Brain pericyte (primary cell): ENCODE measurements around the gene SERPINA1.

ENCODE experiments used
- DNase-seq: peaks from one replicate; pipeline ENCODE4 v3.0.0-alpha.2; 2012; ENCODE audit warnings: low read depth, low spot score

SERPINA1 gene

DNA sequence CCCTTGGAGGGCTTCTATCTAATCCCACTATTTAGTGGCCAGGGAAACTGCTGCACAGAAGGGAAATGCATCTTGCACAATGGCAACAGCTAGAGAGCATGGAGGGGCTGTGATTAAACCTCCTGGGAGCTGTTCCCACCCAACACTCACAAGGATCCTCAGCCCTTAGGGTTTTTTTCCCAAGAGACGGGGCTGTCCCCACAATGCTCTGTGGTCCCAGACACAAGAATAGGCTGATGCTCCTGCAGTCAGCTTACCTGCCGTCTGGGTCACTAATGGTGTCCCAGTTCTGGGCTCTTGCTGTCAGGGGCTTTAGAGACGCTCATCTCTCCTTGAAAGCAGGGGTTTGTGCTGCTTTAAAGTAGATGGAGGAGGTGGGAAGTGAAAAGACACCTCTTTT, 4.6 kb downstream of the SERPINA1 start:
- no peak for DNase-seq

DNA sequence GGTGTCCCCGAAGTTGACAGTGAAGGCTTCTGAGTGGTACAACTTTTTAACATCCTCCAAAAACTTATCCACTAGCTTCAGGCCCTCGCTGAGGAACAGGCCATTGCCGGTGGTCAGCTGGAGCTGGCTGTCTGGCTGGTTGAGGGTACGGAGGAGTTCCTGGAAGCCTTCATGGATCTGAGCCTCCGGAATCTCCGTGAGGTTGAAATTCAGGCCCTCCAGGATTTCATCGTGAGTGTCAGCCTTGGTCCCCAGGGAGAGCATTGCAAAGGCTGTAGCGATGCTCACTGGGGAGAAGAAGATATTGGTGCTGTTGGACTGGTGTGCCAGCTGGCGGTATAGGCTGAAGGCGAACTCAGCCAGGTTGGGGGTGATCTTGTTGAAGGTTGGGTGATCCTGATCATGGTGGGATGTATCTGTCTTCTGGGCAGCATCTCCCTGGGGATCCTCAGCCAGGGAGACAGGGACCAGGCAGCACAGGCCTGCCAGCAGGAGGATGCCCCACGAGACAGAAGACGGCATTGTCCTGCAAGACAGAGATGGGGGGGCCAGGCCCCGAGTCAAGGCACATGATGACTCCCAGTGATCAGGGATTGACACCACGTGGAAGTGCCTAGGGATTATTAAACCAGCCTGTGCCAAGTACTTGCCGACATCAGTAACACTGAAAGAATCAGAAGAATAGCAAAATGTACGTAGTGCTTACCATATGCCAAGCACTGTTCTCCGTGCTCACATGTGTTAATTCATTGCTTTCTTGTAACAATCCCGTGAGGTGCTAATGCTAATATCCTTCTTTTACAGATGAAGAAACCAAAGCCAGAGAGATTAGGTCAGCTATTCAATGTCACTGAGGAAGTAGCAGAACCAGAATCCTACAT, 5.4 kb downstream of the SERPINA1 start:
- DNase-seq, result no peak

DNA sequence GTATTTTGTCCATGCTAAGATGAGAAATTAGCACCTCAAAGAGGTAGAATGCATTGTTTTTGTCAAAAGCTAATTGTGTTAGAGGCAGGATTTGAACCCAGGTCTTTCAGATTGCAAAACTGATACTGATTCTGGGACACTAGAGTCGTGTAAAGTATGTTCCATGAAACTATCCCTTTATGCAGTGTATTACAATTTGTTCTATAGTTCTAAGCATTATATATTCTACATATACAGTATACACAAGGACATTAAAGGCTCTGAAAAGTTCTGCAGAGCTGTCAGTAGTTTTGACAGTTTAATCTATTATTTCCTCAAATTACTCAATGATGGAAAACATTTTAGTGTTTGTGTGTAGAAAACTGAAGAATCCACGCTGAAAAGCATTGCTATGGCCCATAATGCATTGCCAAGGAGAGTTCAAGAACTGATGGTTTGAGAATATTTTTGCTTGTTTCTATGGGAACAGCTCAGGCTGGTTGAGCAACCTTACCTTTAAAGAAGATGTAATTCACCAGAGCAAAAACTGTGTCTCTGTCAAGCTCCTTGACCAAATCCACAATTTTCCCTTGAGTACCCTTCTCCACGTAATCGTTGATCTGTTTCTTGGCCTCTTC, 6.2 kb downstream of the SERPINA1 start:
- DNase-seq, result no peak

DNA sequence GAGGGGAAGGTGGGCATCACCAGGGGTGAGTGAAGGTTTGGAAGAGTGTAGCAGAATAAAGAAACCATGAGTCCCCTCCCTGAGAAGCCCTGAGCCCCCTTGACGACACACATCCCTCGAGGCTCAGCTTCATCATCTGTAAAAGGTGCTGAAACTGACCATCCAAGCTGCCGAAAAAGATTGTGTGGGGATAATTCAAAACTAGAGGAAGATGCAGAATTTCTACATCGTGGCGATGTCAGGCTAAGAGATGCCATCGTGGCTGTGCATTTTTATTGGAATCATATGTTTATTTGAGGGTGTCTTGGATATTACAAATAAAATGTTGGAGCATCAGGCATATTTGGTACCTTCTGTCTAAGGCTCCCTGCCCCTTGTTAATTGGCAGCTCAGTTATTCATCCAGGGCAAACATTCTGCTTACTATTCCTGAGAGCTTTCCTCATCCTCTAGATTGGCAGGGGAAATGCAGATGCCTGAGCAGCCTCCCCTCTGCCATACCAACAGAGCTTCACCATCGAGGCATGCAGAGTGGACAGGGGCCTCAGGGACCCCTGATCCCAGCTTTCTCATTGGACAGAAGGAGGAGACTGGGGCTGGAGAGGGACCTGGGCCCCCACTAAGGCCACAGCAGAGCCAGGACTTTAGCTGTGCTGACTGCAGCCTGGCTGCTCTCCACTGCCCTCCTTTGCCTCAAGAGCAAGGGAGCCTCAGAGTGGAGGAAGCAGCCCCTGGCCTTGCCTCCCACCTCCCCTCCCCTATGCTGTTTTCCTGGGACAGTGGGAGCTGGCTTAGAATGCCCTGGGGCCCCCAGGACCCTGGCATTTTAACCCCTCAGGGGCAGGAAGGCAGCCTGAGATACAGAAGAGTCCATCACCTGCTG, 7.0 kb downstream of the SERPINA1 start:
- no peak for DNase-seq

DNA sequence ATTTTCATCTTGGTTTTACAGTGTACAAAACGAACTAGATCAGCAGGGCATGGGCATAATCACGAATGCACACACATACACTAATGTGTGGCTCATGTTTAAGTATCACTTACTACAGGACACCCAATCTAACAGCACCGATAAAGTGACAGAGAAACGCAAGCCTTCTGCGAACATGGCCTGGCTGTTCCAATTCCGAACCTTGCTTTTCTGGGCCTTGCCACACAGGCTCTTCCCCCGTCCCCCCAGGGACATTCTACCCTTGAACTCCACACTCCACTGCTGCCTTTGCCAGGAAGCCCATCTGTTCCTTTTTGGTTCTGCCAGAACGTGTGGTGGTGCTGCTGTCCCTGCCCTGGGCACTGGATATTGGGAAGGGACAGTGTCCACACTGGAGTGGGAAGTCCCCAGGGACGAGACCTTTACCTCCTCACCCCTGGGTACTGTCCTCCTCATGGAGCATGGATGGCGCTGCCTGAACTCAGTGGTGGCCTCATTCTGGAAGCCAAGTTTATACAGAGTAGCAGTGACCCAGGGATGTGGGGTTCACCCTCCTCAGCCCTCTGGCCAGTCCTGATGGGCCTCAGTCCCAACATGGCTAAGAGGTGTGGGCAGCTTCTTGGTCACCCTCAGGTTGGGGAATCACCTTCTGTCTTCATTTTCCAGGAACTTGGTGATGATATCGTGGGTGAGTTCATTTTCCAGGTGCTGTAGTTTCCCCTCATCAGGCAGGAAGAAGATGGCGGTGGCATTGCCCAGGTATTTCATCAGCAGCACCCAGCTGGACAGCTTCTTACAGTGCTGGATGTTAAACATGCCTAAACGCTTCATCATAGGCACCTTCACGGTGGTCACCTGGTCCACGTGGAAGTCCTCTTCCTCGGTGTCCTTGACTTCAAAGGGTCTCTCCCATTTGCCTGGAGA, 7.9 kb downstream of the SERPINA1 start:
- DNase-seq, result no peak

DNA sequence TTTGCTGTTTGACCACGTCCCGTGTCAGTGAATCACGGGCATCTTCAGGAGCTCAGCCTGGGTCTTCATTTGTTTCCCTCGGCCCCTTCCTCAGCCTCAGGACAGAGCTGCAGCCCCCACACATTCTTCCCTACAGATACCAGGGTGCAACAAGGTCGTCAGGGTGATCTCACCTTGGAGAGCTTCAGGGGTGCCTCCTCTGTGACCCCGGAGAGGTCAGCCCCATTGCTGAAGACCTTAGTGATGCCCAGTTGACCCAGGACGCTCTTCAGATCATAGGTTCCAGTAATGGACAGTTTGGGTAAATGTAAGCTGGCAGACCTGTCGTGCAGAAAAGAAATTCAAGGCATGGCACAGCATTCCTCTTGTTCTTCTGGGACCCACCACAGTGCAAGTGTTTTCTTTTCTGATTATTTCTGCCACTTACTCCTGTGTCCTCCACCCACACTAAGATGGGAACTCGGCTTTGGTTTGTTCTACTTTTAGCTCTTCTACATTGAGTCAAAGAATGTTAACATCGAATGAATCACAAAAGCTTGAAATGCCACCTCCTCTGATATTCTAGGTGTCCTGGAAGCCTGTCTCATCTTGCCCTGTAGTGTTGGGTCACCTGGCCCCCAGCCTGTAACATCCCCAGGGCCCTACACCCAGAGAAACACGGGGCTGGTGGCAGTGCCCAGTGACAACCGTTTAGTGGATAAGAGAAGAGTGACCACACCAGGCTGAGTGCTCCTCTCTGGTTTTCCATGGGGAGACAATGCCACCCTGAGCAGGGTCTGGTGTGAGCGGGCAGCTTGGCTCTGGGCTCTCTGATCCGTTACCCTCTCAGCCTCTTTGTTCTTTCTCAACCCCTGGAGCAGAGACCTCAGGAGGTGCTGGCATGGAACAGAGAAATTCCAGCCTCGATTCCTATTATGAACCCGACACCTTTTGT, 8.8 kb downstream of the SERPINA1 start:
- DNase-seq, result no peak

DNA sequence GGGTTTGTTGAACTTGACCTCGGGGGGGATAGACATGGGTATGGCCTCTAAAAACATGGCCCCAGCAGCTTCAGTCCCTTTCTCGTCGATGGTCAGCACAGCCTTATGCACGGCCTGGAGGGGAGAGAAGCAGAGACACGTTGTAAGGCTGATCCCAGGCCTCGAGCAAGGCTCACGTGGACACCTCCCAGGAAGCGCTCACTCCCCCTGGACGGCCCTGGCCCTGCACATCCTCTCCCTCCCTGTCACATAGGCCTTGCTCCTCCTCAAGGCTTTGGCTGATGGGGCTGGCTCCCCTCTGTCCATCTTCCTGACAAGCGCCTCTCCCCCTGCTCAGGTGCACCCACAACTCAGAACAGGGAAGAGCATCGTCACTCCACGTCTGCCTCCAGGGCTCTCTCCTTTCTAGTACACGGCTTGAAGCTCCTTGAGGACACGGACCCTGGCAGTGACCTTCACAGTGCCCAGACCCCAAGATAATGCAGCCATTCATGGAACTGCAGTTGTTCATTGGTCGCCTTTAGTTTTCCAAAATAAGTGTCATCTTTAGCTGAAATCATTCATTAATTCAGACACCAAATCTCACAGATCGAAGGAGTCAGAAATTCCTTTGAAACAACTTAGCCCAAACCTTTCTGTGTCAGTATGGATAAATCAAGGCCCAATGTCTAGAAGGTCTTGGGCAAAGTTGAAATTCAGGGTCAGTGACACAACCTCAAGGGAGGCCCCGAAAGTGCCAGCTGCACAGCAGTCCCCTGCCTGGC, 9.7 kb downstream of the SERPINA1 start:
- DNase-seq, result no peak

DNA sequence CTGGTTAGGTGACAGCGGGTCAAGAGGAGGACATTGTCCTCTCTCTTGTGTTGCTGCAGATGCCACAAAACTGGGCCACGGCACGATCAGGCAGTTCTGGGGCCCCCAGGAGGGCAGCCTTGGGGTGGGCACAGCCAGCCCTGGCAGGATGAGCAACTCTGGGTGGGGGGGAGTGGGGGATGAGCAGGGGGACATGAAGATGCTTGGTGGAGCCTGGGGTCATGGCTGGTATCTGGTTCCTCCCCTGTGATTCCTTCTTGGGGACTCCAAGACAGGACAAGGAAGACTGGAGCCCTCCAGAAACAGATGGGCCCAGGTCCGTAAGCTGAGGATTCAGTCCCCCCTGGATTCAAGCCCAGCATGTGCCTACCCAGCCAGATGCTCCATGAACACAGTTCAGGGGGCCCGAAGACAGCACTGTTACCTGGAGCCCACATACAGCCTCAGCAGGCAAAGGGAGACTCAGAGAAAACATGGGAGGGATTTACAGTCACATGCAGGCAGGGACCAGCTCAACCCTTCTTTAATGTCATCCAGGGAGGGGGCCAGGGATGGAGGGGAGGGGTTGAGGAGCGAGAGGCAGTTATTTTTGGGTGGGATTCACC, 10.4 kb downstream of the SERPINA1 start:
- DNase-seq, result no peak

DNA sequence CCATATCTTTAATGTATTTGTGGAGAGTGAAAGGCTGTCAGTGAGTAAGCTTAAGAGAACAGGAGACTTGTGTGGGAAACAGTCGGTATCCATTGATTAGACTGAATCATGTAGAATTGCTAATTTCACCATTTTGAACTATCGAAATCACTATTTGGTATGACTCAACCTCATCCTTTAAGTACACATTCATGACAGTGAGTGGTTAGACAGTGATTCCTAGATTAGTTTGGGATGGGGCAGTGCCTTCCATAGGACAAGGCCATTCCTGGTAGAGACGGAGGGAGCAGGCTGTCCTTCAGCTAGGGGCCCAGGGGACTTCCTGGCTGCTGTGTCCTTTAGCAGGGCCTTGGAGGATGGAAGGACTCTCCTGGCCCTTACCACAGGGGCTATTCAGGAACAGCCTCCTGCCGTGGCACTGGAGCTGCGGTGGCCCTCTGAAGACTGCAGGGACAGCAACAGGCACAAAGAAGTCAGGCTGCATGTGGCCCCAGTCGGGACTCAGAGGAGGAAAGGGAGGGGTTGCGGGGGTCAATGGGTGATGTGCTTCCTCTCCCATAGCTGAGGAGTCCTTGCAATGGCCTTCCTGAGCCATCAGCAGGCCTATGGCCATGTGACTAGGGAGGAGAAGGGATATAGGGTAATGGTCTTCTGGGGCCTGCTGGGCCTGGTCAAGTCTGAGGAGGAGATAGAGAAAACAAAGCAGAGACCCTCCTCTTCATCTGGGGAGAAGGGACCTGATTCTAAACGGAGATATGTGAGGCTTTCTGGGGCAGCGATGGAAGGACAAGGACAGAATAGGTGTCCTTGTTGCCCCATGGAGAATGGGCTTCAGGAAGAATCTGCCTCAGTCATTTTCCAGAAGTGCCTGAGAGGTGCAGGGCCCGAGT, 11.2 kb downstream of the SERPINA1 start:
- DNase-seq, result no peak

DNA sequence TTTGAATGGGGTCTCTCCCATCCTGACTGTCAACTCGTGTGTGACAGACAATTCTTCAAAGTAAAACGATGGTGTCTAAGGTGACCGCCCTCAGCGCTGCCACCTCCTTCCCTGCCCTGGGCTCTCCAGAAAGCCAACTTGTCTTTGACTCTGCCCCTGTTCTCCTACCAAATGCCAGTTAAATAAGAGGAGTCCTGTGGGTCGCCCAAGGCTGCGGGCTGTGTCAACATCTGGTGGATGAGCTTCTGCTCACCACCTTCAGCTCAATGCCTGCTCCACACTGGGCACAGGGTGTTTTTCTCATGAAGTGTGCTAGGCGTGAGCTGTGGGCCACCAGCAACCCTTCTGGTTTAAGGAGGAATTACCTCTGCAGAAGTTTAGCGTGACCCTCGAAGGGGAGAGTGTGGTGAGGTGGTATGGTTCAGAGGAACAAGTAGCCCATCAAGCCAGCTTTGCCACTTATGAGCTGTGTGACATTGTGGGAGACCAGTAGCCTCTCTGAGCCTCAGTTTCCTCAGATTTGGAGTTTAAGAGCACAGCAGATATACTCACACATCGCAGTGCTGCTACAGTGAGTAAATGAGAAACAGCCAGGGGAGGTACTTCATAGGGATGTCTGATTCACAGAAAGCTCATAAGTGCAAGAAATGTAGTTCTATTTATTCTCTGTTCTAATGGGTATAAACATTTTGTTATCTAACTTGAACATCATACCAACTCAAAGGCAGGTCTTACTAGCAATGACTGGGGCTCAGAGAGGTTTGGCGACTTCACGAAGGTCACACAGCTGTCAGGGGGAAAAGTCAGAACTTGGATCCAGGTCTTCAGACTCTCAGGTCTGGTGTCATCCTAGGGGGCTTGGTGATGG, 12.1 kb downstream of the SERPINA1 start:
- no peak for DNase-seq

DNA sequence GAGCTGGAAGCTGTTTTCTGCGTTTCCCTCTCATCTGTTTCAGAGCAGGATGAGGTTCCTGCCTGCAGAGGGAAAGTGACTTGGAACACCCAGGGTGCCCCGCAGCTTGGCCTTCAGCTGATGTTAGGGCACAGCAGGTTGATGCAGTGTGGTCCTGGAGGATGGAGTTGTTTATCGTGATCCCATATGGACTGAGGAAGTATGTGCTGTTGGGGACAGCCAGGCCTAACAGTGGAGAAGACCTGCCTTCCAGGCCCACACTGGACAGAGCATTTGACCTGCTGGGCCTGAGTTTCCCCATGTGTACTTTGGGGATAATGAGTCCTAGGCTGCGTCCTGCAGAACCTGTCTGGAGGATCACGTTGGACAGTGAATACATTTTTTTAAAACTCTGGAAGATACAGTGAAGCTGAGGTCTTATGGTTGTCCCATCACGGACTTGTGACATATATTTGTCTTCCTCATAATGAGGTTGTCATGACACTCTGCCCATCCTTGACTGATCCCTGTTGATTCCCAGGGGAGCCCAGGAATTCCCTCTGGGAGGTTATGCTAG, 12.8 kb downstream of the SERPINA1 start:
- no peak for DNase-seq

DNA sequence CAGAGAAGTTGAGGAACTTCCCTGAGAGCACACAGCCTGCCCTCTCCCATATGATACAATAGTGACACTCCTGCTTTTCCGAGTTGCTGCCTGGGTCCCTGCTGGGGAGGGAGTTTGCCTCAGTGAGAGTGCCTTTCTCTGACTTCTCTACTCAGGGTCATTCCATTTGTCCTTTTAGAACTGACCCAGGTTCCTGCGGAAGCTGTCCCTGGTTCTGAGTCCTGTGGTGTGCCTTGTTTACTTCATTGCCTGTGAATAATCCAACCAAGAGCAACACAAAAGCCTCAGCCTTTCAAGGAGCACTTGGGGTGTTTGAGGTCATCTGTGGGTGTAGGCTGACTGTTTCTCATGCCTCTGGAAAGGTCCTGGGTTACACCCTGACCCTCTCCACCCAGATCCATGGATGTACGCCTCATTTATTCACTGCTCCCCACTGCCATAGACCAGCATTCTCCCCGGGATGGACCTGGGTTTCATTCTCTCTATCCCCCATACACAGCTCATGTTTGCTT, 13.6 kb downstream of the SERPINA1 start:
- no peak for DNase-seq

DNA sequence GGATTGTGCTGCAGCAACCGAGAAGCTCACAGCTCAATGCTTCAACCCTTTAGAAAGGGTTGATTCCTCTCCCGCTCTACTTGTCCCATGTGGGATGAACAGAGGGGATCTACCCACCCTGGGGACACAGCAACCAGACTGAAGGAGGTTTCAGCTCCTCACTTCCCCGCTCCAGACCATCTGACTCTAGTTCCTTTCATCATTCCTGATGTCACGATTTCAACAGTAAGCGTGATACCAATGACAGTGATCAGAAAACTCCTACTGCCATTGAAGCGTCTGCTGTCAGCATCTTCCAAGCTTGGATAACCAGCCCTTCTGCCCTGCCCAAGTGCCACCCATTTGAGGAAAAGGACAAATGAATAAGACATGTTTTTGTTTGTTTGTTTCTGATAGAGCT, 14.3 kb downstream of the SERPINA1 start:
- no peak for DNase-seq

DNA sequence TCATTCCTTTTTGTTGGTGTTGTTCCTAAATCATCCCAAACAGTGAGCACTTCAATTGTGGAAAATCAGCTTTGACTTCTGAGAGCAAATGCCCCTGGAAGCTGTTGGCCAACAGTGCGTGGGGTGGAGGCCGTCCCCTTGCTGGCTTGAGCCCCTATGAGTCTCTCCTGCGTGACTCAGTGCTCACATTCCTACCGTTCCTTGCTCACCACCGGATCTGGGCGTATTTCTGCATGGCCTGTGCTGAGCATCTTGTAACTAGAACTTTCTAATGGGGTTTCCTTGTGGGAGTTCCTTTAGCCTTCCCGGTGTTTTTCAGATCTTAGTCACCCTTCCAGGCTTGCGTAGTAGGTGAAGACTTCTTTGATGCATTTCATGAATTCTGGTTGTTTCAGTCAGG, 14.7 kb downstream of the SERPINA1 start:
- DNase-seq, result no peak

DNA sequence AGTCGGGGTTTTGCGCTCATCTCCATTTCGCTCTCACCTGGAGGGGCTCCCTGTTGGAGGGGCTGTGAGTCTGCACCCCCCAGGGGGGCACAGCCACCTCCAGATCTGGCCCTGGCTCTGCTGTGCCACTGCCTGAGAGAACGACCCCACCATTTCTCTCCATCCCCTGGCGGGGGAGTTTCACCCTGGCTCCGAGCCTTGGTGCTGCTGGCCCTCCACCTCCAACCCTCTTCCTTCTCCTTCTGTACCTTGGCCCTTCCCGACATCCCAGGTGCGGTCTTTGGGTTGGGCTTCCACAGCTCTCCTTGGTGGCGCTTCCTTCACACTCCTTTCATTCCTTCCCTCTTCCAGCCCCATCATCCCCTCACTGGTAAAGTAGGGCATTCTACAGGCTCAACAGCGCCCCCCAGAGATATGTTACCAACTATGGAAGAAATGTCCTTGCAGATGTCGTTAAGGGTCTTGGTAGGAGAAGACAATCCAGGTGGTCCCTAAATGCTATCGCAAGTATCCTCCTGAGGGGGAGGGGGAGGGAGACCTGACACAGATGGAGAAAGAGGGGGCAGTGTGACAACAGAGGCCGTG, 16.3 kb downstream of the SERPINA1 start:
- no peak for DNase-seq

DNA sequence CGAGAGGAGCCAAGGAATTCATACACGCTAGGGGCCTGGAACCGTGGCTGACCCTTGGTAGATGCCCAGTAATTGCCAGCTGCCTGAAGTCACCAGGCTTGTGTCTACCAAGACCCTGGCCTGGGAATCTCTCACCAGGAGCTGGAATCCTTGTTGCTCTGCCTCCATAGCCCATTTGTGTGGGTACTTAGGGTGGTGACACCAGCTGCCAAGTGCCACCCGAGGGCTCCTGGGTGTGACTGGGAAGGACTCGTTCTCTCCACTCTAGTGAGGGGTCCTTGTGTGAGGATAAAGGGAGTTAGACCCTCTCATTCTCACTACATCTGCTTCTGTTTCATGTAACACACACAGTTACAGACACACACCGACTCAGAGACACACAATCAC, 17.9 kb downstream of the SERPINA1 start:
- DNase-seq, result no peak
